IMR-90 (cell line): Measurements from ENCODE around the gene GPR158. TPM values are rescaled to one million over a fixed set of nuclear protein-coding genes. Genes with fewer than 3 reads are reported as not detected.

Experiments used
- ATAC-seq: fragments of 200-7000 bp; cut with Tn5 transposase; 2 replicates; pipeline ENCODE4 v1.9.1; 2020; ENCODE audit warnings: low read depth, mild to moderate bottlenecking, moderate library complexity
- BruUV-seq: library from RNA; stranded (reverse); fragments of 400-500 nt; replicated peaks from 2 replicates; lab custom pipeline; 2021; lab: Mats Ljungman, UMichigan
- CTCF ChIA-PET: fragments of 300-600 bp; formaldehyde crosslinking; extraction: SDS; loops from one replicate; lab custom pipeline; 2021; ENCODE audit warnings: antibody characterized with exemption; lab: Yijun Ruan, JAX
- POLR2A ChIA-PET: fragments of 300-600 bp; sonication (Branson Sonifier 250); formaldehyde crosslinking; loops from one replicate; lab custom pipeline; 2022; ENCODE audit warnings: antibody characterized with exemption; ENCODE audit not compliant: unreplicated experiment; lab: Charles Lee
- DNase-seq: peaks from one replicate; pipeline ENCODE4 v3.0.0; 2013
- H2AFZ ChIP-seq: replicated peaks from 2 replicates; pipeline ENCODE3; 2013; ENCODE audit warnings: low read length, mild to moderate bottlenecking; ENCODE audit not compliant: poor library complexity
- H2AK5ac ChIP-seq: 2 replicates; pipeline ENCODE4 v1.6.1; 2013; ENCODE audit warnings: low read depth, low read length, inconsistent platforms
- H2AK9ac ChIP-seq: replicated peaks from 2 replicates; pipeline ENCODE3; 2013; ENCODE audit warnings: mild to moderate bottlenecking, low read depth, low read length, moderate library complexity; ENCODE audit not compliant: poor library complexity
- H2BK120ac ChIP-seq: 2 replicates; pipeline ENCODE4 v1.6.1; 2013; ENCODE audit warnings: low read depth, low read length, inconsistent platforms
- H2BK15ac ChIP-seq: 3 replicates; pipeline ENCODE4 v1.6.1; 2013; ENCODE audit warnings: low read depth, low read length, inconsistent platforms
- H2BK20ac ChIP-seq: 2 replicates; pipeline ENCODE4 v1.6.1; 2013; ENCODE audit warnings: low read depth, mild to moderate bottlenecking, inconsistent platforms, low read length, moderate library complexity
- H2BK5ac ChIP-seq: 2 replicates; pipeline ENCODE4 v1.6.1; 2013; ENCODE audit warnings: mild to moderate bottlenecking, low read depth, low read length, inconsistent platforms; ENCODE audit not compliant: poor library complexity, severe bottlenecking
- H3K14ac ChIP-seq: replicated peaks from 2 replicates; pipeline ENCODE4 v1.6.1; 2013; ENCODE audit warnings: low read depth, low read length, inconsistent platforms
- H3K18ac ChIP-seq: 2 replicates; pipeline ENCODE4 v1.6.1; 2013; ENCODE audit warnings: low read depth, low read length, control low read depth
- H3K23ac ChIP-seq: 2 replicates; pipeline ENCODE4 v1.6.1; 2013; ENCODE audit warnings: low read depth, low read length, inconsistent platforms
- H3K27ac ChIP-seq: 2 replicates; pipeline ENCODE4 v1.5.1; 2013; ENCODE audit warnings: mild to moderate bottlenecking, control low read depth, low read length; ENCODE audit not compliant: insufficient read depth
- H3K27me3 ChIP-seq: 2 replicates; pipeline ENCODE4 v1.6.1; 2013; ENCODE audit warnings: low read length; ENCODE audit not compliant: control insufficient read depth, insufficient read depth
- H3K36me3 ChIP-seq: 2 replicates; pipeline ENCODE4 v1.6.1; 2013; ENCODE audit warnings: low read length, mixed read lengths; ENCODE audit not compliant: control insufficient read depth, insufficient read depth
- H3K4ac ChIP-seq: 2 replicates; pipeline ENCODE4 v1.6.1; 2013; ENCODE audit warnings: low read depth, low read length, inconsistent platforms
- H3K4me1 ChIP-seq: 2 replicates; pipeline ENCODE4 v1.6.1; 2013; ENCODE audit warnings: low read length, mixed read lengths; ENCODE audit not compliant: control insufficient read depth, insufficient read depth
- H3K4me2 ChIP-seq: 2 replicates; pipeline ENCODE4 v1.6.1; 2013; ENCODE audit warnings: low read depth, mild to moderate bottlenecking, control low read depth, low read length, moderate library complexity
- H3K4me3 ChIP-seq: 2 replicates; pipeline ENCODE4 v1.5.1; 2013; ENCODE audit warnings: low read depth, mild to moderate bottlenecking, control low read depth, low read length, moderate library complexity; ENCODE audit not compliant: insufficient read depth
- H3K56ac ChIP-seq: 2 replicates; pipeline ENCODE4 v1.6.1; 2013; ENCODE audit warnings: low read length, inconsistent platforms; ENCODE audit not compliant: insufficient read depth; ENCODE audit errors: extremely low read depth
- H3K79me1 ChIP-seq, 2 experiments: 2 replicates each; pipeline ENCODE4 v1.6.1; 2013; ENCODE audit warnings: low read length in 2 of 2, inconsistent platforms in 1 of 2, low read depth in 1 of 2
- H3K9ac ChIP-seq: 2 replicates; pipeline ENCODE4 v1.6.1; 2013; ENCODE audit warnings: low read depth, low read length, control low read depth
- H3K9me1 ChIP-seq: 2 replicates; pipeline ENCODE4 v1.6.1; 2013; ENCODE audit warnings: low read length, inconsistent platforms; ENCODE audit not compliant: insufficient read depth
- H3K9me3 ChIP-seq: 2 replicates; pipeline ENCODE4 v1.6.1; 2013; ENCODE audit warnings: low read length; ENCODE audit not compliant: control insufficient read depth, insufficient read depth
- H4K20me1 ChIP-seq: 2 replicates; pipeline ENCODE4 v1.6.1; 2013; ENCODE audit warnings: low read length, inconsistent platforms; ENCODE audit not compliant: insufficient read depth
- H4K5ac ChIP-seq: 2 replicates; pipeline ENCODE4 v1.6.1; 2013; ENCODE audit warnings: mild to moderate bottlenecking, low read depth, low read length, control low read depth
- H4K8ac ChIP-seq, 2 experiments: 2 replicates each; pipeline ENCODE4 v1.6.1; 2013; ENCODE audit warnings: low read depth in 2 of 2, low read length in 2 of 2, control low read depth in 1 of 2, inconsistent platforms in 1 of 2
- H4K91ac ChIP-seq: 2 replicates; pipeline ENCODE4 v1.6.1; 2013; ENCODE audit warnings: low read depth, low read length, inconsistent platforms; ENCODE audit not compliant: insufficient read depth
- CHD1 ChIP-seq: IDR thresholded peaks from 2 replicates; pipeline ENCODE4 v1.6.1; 2012; ENCODE audit warnings: low read depth, low read length, improper control_type of control experiment
- CTCF ChIP-seq: conservative IDR thresholded peaks from 2 replicates; pipeline ENCODE4 v1.5.1; 2012; ENCODE audit warnings: mild to moderate bottlenecking, low read depth, low read length, improper control_type of control experiment
- FOS ChIP-seq: fragments of 150-350 bp; IDR thresholded peaks from 2 replicates; pipeline ENCODE4 v1.6.1; 2016; ENCODE audit warnings: low read depth, low read length
- RCOR1 ChIP-seq: IDR thresholded peaks from 2 replicates; pipeline ENCODE4 v1.6.1; 2012; ENCODE audit warnings: mild to moderate bottlenecking, low read length, improper control_type of control experiment; ENCODE audit not compliant: insufficient replicate concordance
- USF2 ChIP-seq: fragments of 150-350 bp; IDR thresholded peaks from 2 replicates; pipeline ENCODE4 v1.6.1; 2017; ENCODE audit warnings: mild to moderate bottlenecking, antibody characterized with exemption, low read length, low read depth
- WGBS, 2 experiments: methylation state at CpG; one replicate each; pipeline versions ENCODE4 v1.1.5 to v1.1.7; 2013; ENCODE audit warnings: missing lambda C conversion rate in 2 of 2; ENCODE audit not compliant: insufficient read length in 1 of 2; ENCODE audit errors: extremely low coverage in 2 of 2; 5-methylcytosine and 5-hydroxymethylcytosine counted together
- dilution Hi-C: fragments of 300-500 bp; cut with HindIII; formaldehyde crosslinking; loops from one replicate; pipeline ENCODE4 v1.14.3; 2018; ENCODE audit warnings: low sequenced_read_pairs; ENCODE audit not compliant: unreplicated experiment
- in situ Hi-C: fragments of 300-500 bp; cut with MboI; formaldehyde crosslinking; loops from 3 replicates; pipeline ENCODE4 v1.14.3; 2019; ENCODE audit warnings: low sequenced_read_pairs, inconsistent platforms, mixed read lengths
- intact Hi-C: fragments of 100-400 bp; cut with micrococcal nuclease; formaldehyde crosslinking; loops from 2 replicates; pipeline ENCODE4 v1.10.0; 2022
- polyA plus RNA-seq, 3 experiments: library from polyadenylated mRNA; depleted of rRNA; stranded (reverse); fragments of >200 nt; gene quantifications; 2 replicates each; pipeline ENCODE4 v1.2.3, GENCODE V29; 2012; ENCODE audit warnings: low replicate concordance in 1 of 3
- total RNA-seq: library from RNA; depleted of rRNA; stranded (reverse); fragments of >200 nt; gene quantifications from 2 replicates; pipeline ENCODE4 v1.2.3, GENCODE V29; 2012

The GPR158 gene
- total and polyA plus RNA-seq, 2 of the 4 experiments (the other 2 are of a cell fraction): not detected

- H4K20me1 ChIP-seq: no peaks in the 10 kb centered on the region
- H3K56ac ChIP-seq: no peak overlapping the region
- no peak overlapping the region for H3K9ac ChIP-seq
- ChIA-PET CTCF (no interaction called here), POLR2A (no interaction called here)
- no peak overlapping the region for H2BK120ac ChIP-seq
- H3K14ac ChIP-seq: no peak overlapping the region
- BruUV-seq: no TSS peak
- dilution Hi-C loops: no loop called here
- no peak overlapping the region for H2BK15ac ChIP-seq
- H4K5ac ChIP-seq: no peak overlapping the region
- no peak overlapping the region for H3K18ac ChIP-seq
- no peaks in the 10 kb centered on the region for H3K4me1 ChIP-seq
- no peak overlapping the region for H3K4ac ChIP-seq
- no peak overlapping the region for H3K4me2 ChIP-seq
- H3K9me3 ChIP-seq: peaks cover 13% of the 10 kb centered on the region
- no peak overlapping the region for H2AFZ ChIP-seq
- 15% methylated on average over 2 of the region's 4 CpGs; no CpG with 5 or more reads in 1 of the 2 experiments for WGBS, 2 experiments
- no peak overlapping the region for H2AK9ac ChIP-seq
- intact Hi-C loops: no loop called here
- no peak overlapping the region for H4K8ac ChIP-seq
- no peaks in the 10 kb centered on the region for H3K27me3 ChIP-seq
- DNase-seq (no peak), ATAC-seq (no peak)
- H3K36me3 ChIP-seq: no peaks in the 10 kb centered on the region
- in situ Hi-C loops: no loop called here
- H2BK20ac ChIP-seq: no peak overlapping the region
- H3K79me1 ChIP-seq: no peaks in the 10 kb centered on the region
- H2AK5ac ChIP-seq: no peak overlapping the region
- H3K9me1 ChIP-seq: no peaks in the 10 kb centered on the region
- no peak overlapping the region for H3K4me3 ChIP-seq
- no peak overlapping the region for H2BK5ac ChIP-seq
- H3K27ac ChIP-seq: no peak overlapping the region
- TF ChIP-seq RCOR1 (no peak), CHD1 (no peak), CTCF (no peak), FOS (no peak), USF2 (no peak)
- no peak overlapping the region for H3K23ac ChIP-seq
- no peak overlapping the region for H4K91ac ChIP-seq
Measured at GRCh38 chr10:25600651-25601050, 425.9 kb downstream of the GPR158 start.
